HK-2 (cell line): ENCODE measurements around the gene UBTF.

Experiments used
- DNase-seq: peaks from one replicate; pipeline ENCODE4 v3.0.0-alpha.2; 2018; ENCODE audit not compliant: unreplicated experiment

UBTF gene

GRCh38 chr17:44198721-44199552 is 20.5 kb downstream of the UBTF start:
- peak; percentile 70 for DNase-seq

- DNase-seq, result no peak
These were observed 21.3 kb downstream of the UBTF start for GRCh38 chr17:44197980-44198720.

GRCh38 chr17:44197107-44197506 is 22.4 kb downstream of the UBTF start:
- no peak for DNase-seq

- no peak for DNase-seq
These were observed 26.0 kb downstream of the UBTF start for GRCh38 chr17:44193326-44194084.

- DNase-seq, result no peak
These were observed 26.7 kb downstream of the UBTF start for GRCh38 chr17:44192750-44193149.

GRCh38 chr17:44191941-44192496 is 27.5 kb downstream of the UBTF start:
- no peak for DNase-seq

GRCh38 chr17:44191369-44191768 is 28.1 kb downstream of the UBTF start:
- DNase-seq, result no peak

GRCh38 chr17:44190481-44190880 is 29.0 kb downstream of the UBTF start:
- DNase-seq, result no peak

GRCh38 chr17:44188576-44189403 is 30.7 kb downstream of the UBTF start:
- DNase-seq, result no peak

- no peak for DNase-seq
These were observed 32.2 kb downstream of the UBTF start for GRCh38 chr17:44187131-44187899.

GRCh38 chr17:44186307-44187130 is 33.0 kb downstream of the UBTF start, which contains the start of gene TMUB2:
Gene TMUB2 (plus strand): TSS chr17:44186972. CDS start chr17:44187709, 737 bp downstream.
- DNase-seq, result peak; percentile 99

GRCh38 chr17:44184212-44184810 is 35.2 kb downstream of the UBTF start:
- no peak for DNase-seq

- no peak for DNase-seq
These were observed 36.5 kb downstream of the UBTF start for GRCh38 chr17:44183024-44183423.

- DNase-seq, result no peak
These were observed 41.3 kb downstream of the UBTF start for GRCh38 chr17:44178133-44178532.

- no peak for DNase-seq
These were observed 41.8 kb downstream of the UBTF start for GRCh38 chr17:44177640-44178039.

- DNase-seq, result no peak
These were observed 42.6 kb downstream of the UBTF start for GRCh38 chr17:44176671-44177501.

- DNase-seq, result no peak
These were observed 43.2 kb downstream of the UBTF start for GRCh38 chr17:44176257-44176656.

GRCh38 chr17:44174427-44174826 is 45.0 kb downstream of the UBTF start:
- no peak for DNase-seq
